GM12878 (cell line): ENCODE results near the gene MMP12. TPM values are rescaled to one million over a fixed set of nuclear protein-coding genes. Genes with fewer than 3 reads are reported as not detected.

Source experiments
- ATAC-seq: fragments of 200-7000 bp; cut with Tn5 transposase; 3 replicates; pipeline ENCODE4 v1.9.1; 2020; ENCODE audit warnings: mild to moderate bottlenecking, moderate library complexity
- BruUV-seq: library from RNA; stranded (reverse); fragments of 400-500 nt; replicated peaks from 2 replicates; lab custom pipeline; 2021; lab: Mats Ljungman, UMichigan
- CTCF ChIA-PET: fragments of 300-600 bp; sonication (Branson Sonifier 250); formaldehyde crosslinking; extraction: SDS; loops from one replicate; lab custom pipeline; 2021; ENCODE audit warnings: inconsistent platforms; lab: Yijun Ruan, JAX
- POLR2A ChIA-PET: fragments of 350-600 bp; formaldehyde crosslinking; extraction: SDS; loops from one replicate; lab custom pipeline; 2021; ENCODE audit warnings: inconsistent platforms; lab: Charles Lee
- RAD21 ChIA-PET: fragments of 300-600 bp; sonication (Branson Sonifier 250); formaldehyde crosslinking; loops from one replicate; lab custom pipeline; 2023; ENCODE audit warnings: antibody characterized with exemption; ENCODE audit not compliant: unreplicated experiment; lab: Charles Lee
- SMC1A ChIA-PET: fragments of 300-600 bp; sonication (Branson Sonifier 250); formaldehyde crosslinking; loops from one replicate; lab custom pipeline; 2023; ENCODE audit not compliant: unreplicated experiment, uncharacterized antibody; lab: Charles Lee
- DNase-seq: peaks from one replicate; pipeline ENCODE4 v3.0.0-alpha.2; 2011; ENCODE audit warnings: low read depth, low spot score
- FAIRE-seq: peaks from 3 replicates; lab custom pipeline; 2011; peaks lifted over from hg19 to GRCh38; lab: Jason Lieb, UNC
- H2AFZ ChIP-seq: 2 replicates; pipeline ENCODE4 v1.6.0; 2011; ENCODE audit warnings: low read depth, low read length, control low read depth; ENCODE audit not compliant: control insufficient read depth
- H3K27ac ChIP-seq: 2 replicates; pipeline ENCODE4 v1.5.1; 2011; ENCODE audit warnings: control low read depth; ENCODE audit not compliant: control insufficient read depth, insufficient read depth
- H3K27me3 ChIP-seq, 2 experiments: replicated peaks in 1 of 2; 2 replicates each; pipeline versions ENCODE4 v1.6.0 to v1.6.1; 2011; ENCODE audit warnings: low read length in 1 of 2; ENCODE audit not compliant: control insufficient read depth in 2 of 2, insufficient read depth in 2 of 2
- H3K36me3 ChIP-seq, 2 experiments: 2 replicates each; pipeline ENCODE4 v1.5.1; 2011; ENCODE audit warnings: low read length in 1 of 2; ENCODE audit not compliant: control insufficient read depth in 2 of 2, insufficient read depth in 2 of 2
- H3K4me1 ChIP-seq: 2 replicates; pipeline ENCODE4 v1.6.1; 2011; ENCODE audit warnings: mild to moderate bottlenecking, low read length, moderate library complexity, mixed read lengths; ENCODE audit not compliant: control insufficient read depth, insufficient read depth
- H3K4me2 ChIP-seq: 2 replicates; pipeline ENCODE4 v1.6.0; 2011; ENCODE audit warnings: control low read depth; ENCODE audit not compliant: control insufficient read depth, insufficient read depth
- H3K4me3 ChIP-seq: fragments of 200-600 bp; sonication (generic); 2 replicates; pipeline ENCODE4 v1.5.1; 2016
- H3K79me2 ChIP-seq: 2 replicates; pipeline ENCODE4 v1.6.0; 2011; ENCODE audit warnings: low read length; ENCODE audit not compliant: control insufficient read depth, insufficient read depth
- H3K9ac ChIP-seq: 2 replicates; pipeline ENCODE4 v1.8.0; 2011; ENCODE audit warnings: low read length, control low read depth, mixed read lengths; ENCODE audit not compliant: control insufficient read depth, insufficient read depth
- H3K9me3 ChIP-seq: replicated peaks from 3 replicates; pipeline ENCODE4 v1.5.1; 2011; ENCODE audit warnings: mild to moderate bottlenecking, low read length; ENCODE audit not compliant: control insufficient read depth, insufficient read depth
- H4K20me1 ChIP-seq: 2 replicates; pipeline ENCODE4 v1.6.0; 2011; ENCODE audit not compliant: control insufficient read depth, insufficient read depth
- CREM ChIP-seq: IDR thresholded peaks from 2 replicates; pipeline ENCODE4 v1.6.1; 2014; ENCODE audit warnings: antibody characterized with exemption, low read depth
- HCFC1 ChIP-seq: fragments of 150-350 bp; IDR thresholded peaks from 2 replicates; pipeline ENCODE4 v1.6.1; 2014; ENCODE audit warnings: low read length
- JUND ChIP-seq: IDR thresholded peaks from 2 replicates; pipeline ENCODE4 v1.6.1; 2012; ENCODE audit warnings: low read depth, mild to moderate bottlenecking, low read length, improper control_type of control experiment, moderate library complexity
- MYC ChIP-seq: IDR thresholded peaks from 2 replicates; pipeline ENCODE4 v1.6.1; 2011; ENCODE audit warnings: mild to moderate bottlenecking, low read length, moderate library complexity, inconsistent platforms; ENCODE audit not compliant: insufficient read depth, insufficient replicate concordance, insufficient read length, severe bottlenecking
- NFXL1 ChIP-seq: fragments of 450-650 bp; IDR thresholded peaks from 2 replicates; pipeline ENCODE4 v1.6.1; 2017; ENCODE audit warnings: antibody characterized with exemption, mild to moderate bottlenecking, borderline replicate concordance
- POU2F2 ChIP-seq: IDR thresholded peaks from 3 replicates; pipeline ENCODE4 v1.6.1; 2011; ENCODE audit warnings: low read depth, mild to moderate bottlenecking, low read length, borderline replicate concordance
- WGBS: methylation state at CpG from one replicate; pipeline ENCODE4 v1.1.6; 2016; ENCODE audit warnings: low lambda C conversion rate; ENCODE audit not compliant: insufficient replicate concordance, insufficient coverage; ENCODE audit errors: missing lambda C conversion rate; 5-methylcytosine and 5-hydroxymethylcytosine counted together
- in situ Hi-C: fragments of 300-500 bp; cut with MboI; formaldehyde crosslinking; loops from 9 replicates; pipeline ENCODE4 v1.14.3; 2018; ENCODE audit warnings: mixed read lengths
- intact Hi-C: fragments of 100-400 bp; cut with micrococcal nuclease; formaldehyde crosslinking; loops from one replicate; pipeline ENCODE4 v1.14.2; 2022; ENCODE audit not compliant: unreplicated experiment
- polyA plus RNA-seq, 11 experiments: library from polyadenylated mRNA; depleted of rRNA in 4 of 11; unstranded in 6 of 11; stranded (reverse) in 5 of 11; fragments of >200 nt; fragmentation: Nextera tagmentation in 4 of 11; fragmentation: Illumina TruSeq in 1 of 11; extraction: Ambion mirVana in 4 of 11; extraction: Trizol in 1 of 11; gene quantifications; 1 replicate in 1 of 11; 2 replicates in 10 of 11; pipeline versions ENCODE4 v1.2.1 to v1.2.3, GENCODE V29; 2011 to 2016; ENCODE audit warnings: inconsistent platforms in 2 of 11, missing spikeins in 2 of 11, low read depth in 1 of 11
- total RNA-seq, 4 experiments: library from RNA; depleted of rRNA in 3 of 4; stranded (reverse); fragments of >200 nt in 3 of 4; fragmentation: Illumina TruSeq in 1 of 4; extraction: Trizol in 1 of 4; gene quantifications; 2 replicates each; pipeline versions ENCODE4 v1.2.1 to v1.2.3, GENCODE V29; 2013 to 2021

The MMP12 gene
- total and polyA plus RNA-seq, 10 of the 15 experiments (the other 5 are each of a cell fraction or from before 2014, with no cell fraction given), result 0.14 TPM; not detected in 9

DNA sequence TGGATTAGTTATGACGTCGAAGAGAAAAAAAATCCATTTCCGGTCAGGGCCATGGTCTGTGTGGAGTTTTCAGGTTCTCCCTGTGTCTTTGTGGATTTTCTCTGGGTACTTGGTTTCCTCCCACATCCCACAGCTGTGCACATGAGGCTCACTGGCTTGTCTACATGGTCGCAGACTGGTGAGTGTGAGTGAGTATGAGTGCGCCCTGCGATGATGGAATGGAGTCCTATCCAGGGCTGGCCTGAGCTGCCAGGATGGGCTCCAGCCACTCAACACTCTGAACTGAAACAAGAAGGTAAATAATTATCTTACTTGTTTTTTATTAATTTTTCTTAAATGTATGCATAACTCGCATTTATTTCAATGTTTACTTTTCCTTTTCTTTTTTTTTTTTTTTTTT lies 42.2 kb downstream of the MMP12 start:
- H3K9ac ChIP-seq, result no peak overlapping the region
- H3K4me1 ChIP-seq, result no peaks in the 10 kb centered on the region
- H3K9me3 ChIP-seq, result no peaks in the 10 kb centered on the region
- no peaks in the 10 kb centered on the region for H3K36me3 ChIP-seq
- TF ChIP-seq CREM (no peak), JUND (no peak), MYC (no peak), POU2F2 (no peak), HCFC1 (no peak), NFXL1 (no peak)
- CTCF ChIA-PET, result interaction anchor here (1.6 to 6.0 kb wide), 2 partner anchors 82 to 108 kb away, joined by 5 to 53 read pairs; no protein-coding TSS in a partner anchor
- ATAC-seq (no peak), DNase-seq (no peak), FAIRE-seq (no peak)
- no peak overlapping the region for H3K27ac ChIP-seq
- peaks cover 0 to 9% of the 10 kb centered on the region in 2 experiments; a peak in 2 of 4 replicates for H3K27me3 ChIP-seq
- H3K4me2 ChIP-seq, result no peak overlapping the region
- H3K4me3 ChIP-seq, result no peak overlapping the region
- SMC1A ChIA-PET, result interaction anchor here (0.8 to 3.8 kb wide), 3 partner anchors 18 to 109 kb away, joined by 3 to 28 read pairs (median 3); no protein-coding TSS in a partner anchor
- intact Hi-C loops, result no loop called here
- in situ Hi-C loops, result no loop called here
- POLR2A ChIA-PET, result no interaction called here
- H4K20me1 ChIP-seq, result no peaks in the 10 kb centered on the region
- WGBS, result 49% methylated on average over 7 of the region's 7 CpGs
- no peak overlapping the region for H2AFZ ChIP-seq
- no TSS peak for BruUV-seq
- RAD21 ChIA-PET, result no interaction called here
- no peaks in the 10 kb centered on the region for H3K79me2 ChIP-seq
